Body of pancreas (tissue), 4 donors: ENCODE results near the gene STARD6. TPM values are rescaled to one million over a fixed set of nuclear protein-coding genes. Genes with fewer than 3 reads are reported as not detected.

Experiments
- ATAC-seq: fragments of 150-250 bp; one replicate; pipeline ENCODE4 v1.9.1; 2016
- DNase-seq, 4 donors: peaks; one replicate each; pipeline ENCODE4 v3.0.0-alpha.2; 2019
- H3K27ac ChIP-seq, 4 donors: fragments of 200-600 bp; sonication (generic); 1 replicate in 3 of 4; 2 replicates in 1 of 4; pipeline versions ENCODE4 v1.5.1 to v1.6.1; 2016 to 2019; ENCODE audit warnings: mild to moderate bottlenecking in 1 of 4, mixed read lengths in 1 of 4, moderate library complexity in 1 of 4
- H3K27me3 ChIP-seq, 2 donors: fragments of 200-600 bp; sonication (generic); one replicate each; pipeline ENCODE4 v1.6.0; 2016; ENCODE audit warnings: mild to moderate bottlenecking in 1 of 2
- H3K36me3 ChIP-seq, 2 donors: fragments of 200-600 bp; sonication (generic); replicated peaks in 1 of 2; 2 replicates each; pipeline ENCODE4 v1.5.1; 2016; ENCODE audit warnings: low read depth in 2 of 2; ENCODE audit not compliant: insufficient read depth in 1 of 2
- H3K4me1 ChIP-seq: fragments of 200-600 bp; sonication (generic); one replicate; pipeline ENCODE4 v1.6.0; 2016
- H3K4me3 ChIP-seq, 2 donors: fragments of 200-600 bp; sonication (generic); 1 replicate in 1 of 2; 2 replicates in 1 of 2; pipeline ENCODE4 v1.5.1; 2016 to 2019
- H3K9me3 ChIP-seq, 3 donors: fragments of 200-600 bp; sonication (generic); 1 replicate in 2 of 3; 2 replicates in 1 of 3; pipeline ENCODE4 v1.5.1; 2016
- CTCF ChIP-seq, 7 experiments: fragments of 450-650 bp in 4 of 7; fragments of 200-600 bp in 3 of 7; sonication (generic) in 3 of 7; IDR thresholded peaks; one replicate each; pipeline ENCODE4 v1.5.1; 2016 to 2019; ENCODE audit warnings: antibody characterized with exemption in 7 of 7
- POLR2A ChIP-seq, 3 donors: fragments of 450-650 bp; IDR thresholded peaks; one replicate each; pipeline ENCODE4 v1.6.1; 2016; ENCODE audit warnings: antibody characterized with exemption in 3 of 3, mild to moderate bottlenecking in 2 of 3
- WGBS, 2 donors: methylation state at CpG; one replicate each; pipeline ENCODE4 v1.1.5; 2017; 5-methylcytosine and 5-hydroxymethylcytosine counted together
- intact Hi-C: fragments of 100-400 bp; cut with DNase I; formaldehyde crosslinking; loops from one replicate; pipeline ENCODE4 v1.15.1; 2023
- total RNA-seq, 2 donors: library from RNA; depleted of rRNA; stranded (reverse); fragments of >200 nt; gene quantifications; one replicate each; pipeline ENCODE4 v1.1.0, GENCODE V29; 2016

STARD6 gene
- total RNA-seq, 2 donors from 2014 or later = not detected

- no peaks in the 10 kb centered on the region for H3K9me3 ChIP-seq
- DNase-seq (peak in 2 of 4 donors; percentile 18 to 29), ATAC-seq (no peak)
- H3K4me3 ChIP-seq = no peak overlapping the region
- H3K4me1 ChIP-seq = peaks cover 4% of the 10 kb centered on the region
- TF ChIP-seq POLR2A (IDR thresholded peaks at IDR 0.05) (no peak), CTCF (IDR thresholded peaks at IDR 0.05) (no peak)
- H3K27ac ChIP-seq = no peak overlapping the region
- intact Hi-C loops = no loop called here
- no peaks in the 10 kb centered on the region for H3K27me3 ChIP-seq
- H3K36me3 ChIP-seq = peaks cover 0 to 22% of the 10 kb centered on the region in 2 donors
- WGBS, 2 donors = 80 to 83% methylated on average over 8 of the region's 8 CpGs
Measured at GRCh38 chr18:54284981-54285785, 72.5 kb downstream of the STARD6 start.

- peaks cover 10% of the 10 kb centered on the region for H3K4me1 ChIP-seq
- DNase-seq (no peak), ATAC-seq (no peak)
- no peak overlapping the region for H3K4me3 ChIP-seq
- no peak overlapping the region for H3K27ac ChIP-seq
- TF ChIP-seq CTCF (IDR thresholded peaks at IDR 0.05) = no peak
- TF ChIP-seq POLR2A (IDR thresholded peaks at IDR 0.05) = no peak
- H3K27me3 ChIP-seq = no peaks in the 10 kb centered on the region
- intact Hi-C loops = no loop called here
- WGBS, 2 donors = 93 to 98% methylated on average over 3 of the region's 3 CpGs
- no peaks in the 10 kb centered on the region for H3K9me3 ChIP-seq
- H3K36me3 ChIP-seq = peaks cover 0 to 22% of the 10 kb centered on the region in 2 donors
Measured at GRCh38 chr18:54284535-54284934, 73.1 kb downstream of the STARD6 start.

- Histone ChIP-seq H3K4me3 (no peak overlapping the region), H3K9me3 (no peaks in the 10 kb centered on the region), H3K27me3 (no peaks in the 10 kb centered on the region), H3K4me1 (peaks cover 15% of the 10 kb centered on the region), H3K27ac (peak overlapping the region in 1 of 4 donors; percentile 2), H3K36me3 (peaks cover 0 to 9% of the 10 kb centered on the region in 2 donors)
- intact Hi-C loops = no loop called here
- no peak for TF ChIP-seq CTCF (IDR thresholded peaks at IDR 0.05)
- no peak for TF ChIP-seq POLR2A (IDR thresholded peaks at IDR 0.05)
- DNase-seq (no peak), ATAC-seq (no peak)
Measured at GRCh38 chr18:54280220-54280569, 77.5 kb downstream of the STARD6 start.

- intact Hi-C loops = no loop called here
- Histone ChIP-seq H3K4me3 (no peak overlapping the region), H3K4me1 (peaks cover 15% of the 10 kb centered on the region), H3K36me3 (peaks cover 0 to 9% of the 10 kb centered on the region in 2 donors), H3K9me3 (no peaks in the 10 kb centered on the region), H3K27me3 (no peaks in the 10 kb centered on the region), H3K27ac (peak overlapping the region in 1 of 4 donors; percentile 2)
- WGBS, 2 donors = 65 to 70% methylated on average over 5 of the region's 5 CpGs
- TF ChIP-seq POLR2A (IDR thresholded peaks at IDR 0.05) (no peak), CTCF (IDR thresholded peaks at IDR 0.05) (no peak)
- no peak for DNase-seq
- ATAC-seq = peak; percentile 50
Measured at GRCh38 chr18:54279477-54280219, 78.0 kb downstream of the STARD6 start.
